K562 (cell line): ENCODE results near the gene CHCHD4. TPM values are rescaled to one million over a fixed set of nuclear protein-coding genes. Genes with fewer than 3 reads are reported as not detected.

Experiments used
- ATAC-seq: fragments of 200-7000 bp; cut with Tn5 transposase; 3 replicates; pipeline ENCODE4 v1.9.1; 2020; ENCODE audit warnings: moderate library complexity
- BruUV-seq: library from RNA; stranded (reverse); fragments of 400-500 nt; replicated peaks from 2 replicates; lab custom pipeline; 2021; lab: Mats Ljungman, UMichigan
- CTCF ChIA-PET: fragments of 300-600 bp; formaldehyde crosslinking; extraction: SDS; loops from one replicate; lab custom pipeline; 2021; ENCODE audit warnings: low intra/inter-chr PET ratio; lab: Yijun Ruan, JAX
- POLR2A ChIA-PET: fragments of 300-600, 350-650 bp; sonication (Branson Sonifier 250); formaldehyde crosslinking; extraction: SDS; loops from one replicate; lab custom pipeline; 2021; ENCODE audit warnings: antibody characterized with exemption, inconsistent platforms; lab: Yijun Ruan, JAX
- DNase-seq, 4 experiments: peaks; one replicate each; pipeline versions ENCODE4 v3.0.0 to v3.0.0-alpha.2; 2011 to 2018; ENCODE audit warnings: low spot score in 3 of 4, mixed read lengths in 3 of 4; ENCODE audit errors: extremely low read depth in 1 of 4
- FAIRE-seq: peaks from 2 replicates; lab custom pipeline; 2011; peaks lifted over from hg19 to GRCh38; lab: Jason Lieb, UNC
- H2AFZ ChIP-seq: 2 replicates; pipeline ENCODE4 v1.6.0; 2011; ENCODE audit warnings: low read depth, low read length, control low read depth, inconsistent platforms
- H3K27ac ChIP-seq: fragments of 200-600 bp; 3 replicates; pipeline ENCODE4 v1.8.0; 2011; ENCODE audit warnings: low read depth, mild to moderate bottlenecking, control low read depth, inconsistent platforms, low read length, moderate library complexity, mixed read lengths; ENCODE audit errors: extremely low read depth
- H3K27me3 ChIP-seq, 2 experiments: fragments of 300-600 bp in 1 of 2; 2 replicates in 1 of 2; 3 replicates in 1 of 2; pipeline versions ENCODE4 v1.6.0 to v1.8.0; 2011; ENCODE audit warnings: inconsistent platforms in 2 of 2, low read length in 2 of 2, mild to moderate bottlenecking in 1 of 2, mixed read lengths in 1 of 2, moderate library complexity in 1 of 2; ENCODE audit not compliant: control insufficient read depth in 2 of 2, insufficient read depth in 2 of 2
- H3K36me3 ChIP-seq: fragments of 300-600 bp; 3 replicates; pipeline ENCODE4 v1.8.0; 2011; ENCODE audit warnings: mild to moderate bottlenecking, low read length, inconsistent platforms; ENCODE audit not compliant: control insufficient read depth, insufficient read depth
- H3K4me1 ChIP-seq, 2 experiments: fragments of 200-600 bp in 1 of 2; replicated peaks in 1 of 2; 2 replicates in 1 of 2; 3 replicates in 1 of 2; pipeline versions ENCODE4 v1.5.1 to v1.8.0; 2011; ENCODE audit warnings: inconsistent platforms in 2 of 2, low read length in 2 of 2, mild to moderate bottlenecking in 1 of 2, mixed read lengths in 1 of 2, moderate library complexity in 1 of 2; ENCODE audit not compliant: control insufficient read depth in 2 of 2, insufficient read depth in 2 of 2
- H3K4me2 ChIP-seq: 2 replicates; pipeline ENCODE4 v1.6.1; 2011; ENCODE audit warnings: low read length, control low read depth, inconsistent platforms, mixed read lengths; ENCODE audit not compliant: insufficient read depth
- H3K4me3 ChIP-seq: fragments of 200-600 bp; sonication (generic), shearing (Covaris generic); 2 replicates; pipeline ENCODE4 v1.5.1; 2016; ENCODE audit warnings: control low read depth, inconsistent platforms
- H3K79me2 ChIP-seq: fragments of 200-600 bp; 3 replicates; pipeline ENCODE4 v1.8.0; 2011; ENCODE audit warnings: low read length, inconsistent platforms; ENCODE audit not compliant: control insufficient read depth, insufficient read depth
- H3K9ac ChIP-seq, 2 experiments: 2 replicates each; pipeline versions ENCODE4 v1.6.0 to v1.6.1; 2011; ENCODE audit warnings: low read depth in 2 of 2, low read length in 2 of 2, control low read depth in 1 of 2, inconsistent platforms in 1 of 2, mild to moderate bottlenecking in 1 of 2, mixed read lengths in 1 of 2; ENCODE audit not compliant: insufficient read depth in 1 of 2
- H3K9me1 ChIP-seq: one replicate; pipeline ENCODE4 v1.6.0; 2011; ENCODE audit warnings: inconsistent platforms, mild to moderate bottlenecking, low read length, moderate library complexity; ENCODE audit not compliant: control insufficient read depth, insufficient read depth
- H3K9me3 ChIP-seq: replicated peaks from 2 replicates; pipeline ENCODE4 v1.5.1; 2011; ENCODE audit warnings: low read depth, low read length, inconsistent platforms; ENCODE audit not compliant: control insufficient read depth, insufficient read depth
- H4K20me1 ChIP-seq: replicated peaks from 2 replicates; pipeline ENCODE4 v1.6.1; 2011; ENCODE audit warnings: low read length, inconsistent platforms, mixed read lengths; ENCODE audit not compliant: control insufficient read depth, insufficient read depth
- BRD9 ChIP-seq: fragments of 450-650 bp; IDR thresholded peaks from 2 replicates; pipeline ENCODE4 v1.6.1; 2018; ENCODE audit warnings: low read depth; ENCODE audit not compliant: partially characterized antibody
- CEBPB ChIP-seq: fragments of 450-650 bp; IDR thresholded peaks from 2 replicates; pipeline ENCODE4 v1.6.1; 2016; ENCODE audit warnings: missing genetic modification characterization, missing compliant biosample characterization
- TEAD1 ChIP-seq, 2 experiments: fragments of 450-650 bp in 1 of 2; sonication (generic) in 1 of 2; formaldehyde crosslinking; IDR thresholded peaks; 2 replicates each; pipeline versions ENCODE4 v1.4.0 to v1.8.0; 2020 to 2022; ENCODE audit warnings: mild to moderate bottlenecking in 2 of 2, missing genetic modification reagents in 1 of 2
- ZNF197 ChIP-seq: fragments of 200-800 bp; sonication (Bioruptor generic); IDR thresholded peaks from 2 replicates; pipeline ENCODE4 v1.6.1; 2016; ENCODE audit warnings: low read depth, missing genetic modification characterization, missing compliant biosample characterization
- ZNF408 ChIP-seq: fragments of 250-450 bp; sonication (Bioruptor Pico); IDR thresholded peaks from 2 replicates; pipeline ENCODE4 v1.4.0; 2020; ENCODE audit warnings: low read depth, mild to moderate bottlenecking, moderate library complexity
- WGBS: fragments of 100-300 bp; shearing (Covaris generic); methylation state at CpG from one replicate; pipeline ENCODE4 v1.1.6; 2016; ENCODE audit warnings: low coverage, mixed read lengths; ENCODE audit not compliant: insufficient coverage; ENCODE audit errors: missing lambda C conversion rate; 5-methylcytosine and 5-hydroxymethylcytosine counted together
- in situ Hi-C: fragments of 300-500 bp; cut with MboI; formaldehyde crosslinking; loops from 4 replicates; pipeline ENCODE4 v1.15.0; 2018; ENCODE audit warnings: inconsistent platforms, mixed read lengths
- intact Hi-C: fragments of 100-400 bp; cut with micrococcal nuclease; formaldehyde crosslinking; loops from 2 replicates; pipeline ENCODE4 v1.14.2; 2022
- polyA plus RNA-seq, 8 experiments: library from polyadenylated mRNA; depleted of rRNA in 4 of 8; stranded (reverse) in 5 of 8; unstranded in 3 of 8; fragments of >200 nt; fragmentation: Nextera tagmentation in 2 of 8; fragmentation: Illumina TruSeq in 1 of 8; extraction: Ambion mirVana in 2 of 8; extraction: Trizol in 1 of 8; gene quantifications; 2 replicates each; pipeline versions ENCODE4 v1.2.1 to v1.2.3, GENCODE V29; 2011 to 2014; ENCODE audit warnings: inconsistent platforms in 1 of 8, missing spikeins in 1 of 8
- total RNA-seq, 7 experiments: library from RNA; depleted of rRNA in 6 of 7; stranded (reverse); fragments of >200 nt in 6 of 7; fragmentation: Illumina TruSeq in 2 of 7; extraction: Trizol in 2 of 7; gene quantifications; 2 replicates each; pipeline versions ENCODE4 v1.2.1 to v1.2.3, GENCODE V29; 2011 to 2021; ENCODE audit warnings: low replicate concordance in 1 of 7

Gene CHCHD4
- total and polyA plus RNA-seq, 9 of the 15 experiments (the other 6 are each of a cell fraction or from before 2014, with no cell fraction given) = 55.4 to 225 (median 77.2) TPM

GRCh38 chr3:14128724-14129123 is 4.1 kb upstream of the CHCHD4 start (continued):
- 0 out of 4 replicates have a peak, but pooled peaks of 1 of the 2 experiments have one; percentile 18 for TF ChIP-seq TEAD1 (CRISPR knock-in tag; IDR thresholded peaks at IDR 0.05)
- no peak for TF ChIP-seq ZNF197 (CRISPR knock-in tag)
- TF ChIP-seq ZNF408 (CRISPR knock-in tag) = no peak

- Histone ChIP-seq H3K9ac (peak overlapping the region in 1 of 2 experiments; percentile 0; a peak in 1 of 4 replicates), H3K27ac (no peak overlapping the region), H3K36me3 (peaks cover 67% of the 10 kb centered on the region), H4K20me1 (peaks cover 10% of the 10 kb centered on the region; the same call in 1 of the 2 replicates), H2AFZ (no peak overlapping the region), H3K4me2 (peak overlapping the region; percentile 13; the same call in 1 of the 2 replicates), H3K4me3 (no peak overlapping the region), H3K4me1 (peaks cover 21 to 27% of the 10 kb centered on the region in 2 experiments), H3K9me1 (peaks cover 5% of the 10 kb centered on the region), H3K79me2 (peaks cover 62% of the 10 kb centered on the region), H3K27me3 (no peaks in the 10 kb centered on the region), H3K9me3 (no peaks in the 10 kb centered on the region)
- ATAC-seq (no peak), FAIRE-seq (no peak), DNase-seq (no peak)
- ChIA-PET POLR2A (interaction anchor here (0.6 to 0.9 kb wide), 2 partner anchors 10 to 250 kb away, joined by 3 to 4 read pairs; no protein-coding TSS in a partner anchor), CTCF (no interaction called here)
- intact Hi-C loops (loop anchor here (10.0 kb wide), 1 partner anchor 473 kb away; no protein-coding TSS in a partner anchor), in situ Hi-C loops (no loop called here)
- WGBS = 83% methylated on average over 12 of the region's 12 CpGs
- no peak for TF ChIP-seq BRD9
- 0 out of 2 replicates have a peak, but pooled peaks have one; percentile 3 for TF ChIP-seq CEBPB (tag)
- BruUV-seq = no TSS peak
These were observed 3.0 kb upstream of the CHCHD4 start for GRCh38 chr3:14127516-14128161.
